ENCODE data around the gene RMND5B.

DNA sequence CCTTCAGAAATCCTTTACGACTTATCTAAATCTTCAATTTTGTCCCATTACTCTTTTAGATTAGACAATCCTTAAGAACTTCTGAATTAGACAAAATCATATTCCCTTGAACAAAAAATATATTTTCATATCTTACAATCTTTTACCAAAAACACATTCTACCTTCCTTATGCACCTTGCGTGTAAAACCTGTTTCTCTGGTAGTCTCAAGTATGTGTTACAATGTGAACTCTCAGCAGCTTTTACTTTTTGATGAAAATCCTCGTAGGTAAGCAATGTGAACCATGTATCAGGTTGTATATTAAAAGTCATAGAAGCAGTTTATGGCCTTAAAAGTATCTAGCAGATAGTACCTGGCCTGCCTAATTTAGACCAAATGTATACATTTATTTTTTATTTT, 43.6 kb downstream of the RMND5B start:
- TF ChIP-seq, protein P1, sequence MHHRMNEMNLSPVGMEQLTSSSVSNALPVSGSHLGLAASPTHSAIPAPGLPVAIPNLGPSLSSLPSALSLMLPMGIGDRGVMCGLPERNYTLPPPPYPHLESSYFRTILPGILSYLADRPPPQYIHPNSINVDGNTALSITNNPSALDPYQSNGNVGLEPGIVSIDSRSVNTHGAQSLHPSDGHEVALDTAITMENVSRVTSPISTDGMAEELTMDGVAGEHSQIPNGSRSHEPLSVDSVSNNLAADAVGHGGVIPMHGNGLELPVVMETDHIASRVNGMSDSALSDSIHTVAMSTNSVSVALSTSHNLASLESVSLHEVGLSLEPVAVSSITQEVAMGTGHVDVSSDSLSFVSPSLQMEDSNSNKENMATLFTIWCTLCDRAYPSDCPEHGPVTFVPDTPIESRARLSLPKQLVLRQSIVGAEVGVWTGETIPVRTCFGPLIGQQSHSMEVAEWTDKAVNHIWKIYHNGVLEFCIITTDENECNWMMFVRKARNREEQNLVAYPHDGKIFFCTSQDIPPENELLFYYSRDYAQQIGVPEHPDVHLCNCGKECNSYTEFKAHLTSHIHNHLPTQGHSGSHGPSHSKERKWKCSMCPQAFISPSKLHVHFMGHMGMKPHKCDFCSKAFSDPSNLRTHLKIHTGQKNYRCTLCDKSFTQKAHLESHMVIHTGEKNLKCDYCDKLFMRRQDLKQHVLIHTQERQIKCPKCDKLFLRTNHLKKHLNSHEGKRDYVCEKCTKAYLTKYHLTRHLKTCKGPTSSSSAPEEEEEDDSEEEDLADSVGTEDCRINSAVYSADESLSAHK (CRISPR knock-in tag; IDR thresholded peaks at IDR 0.05; ENCODE audit: borderline replicate concordance) = no peak
- no peak for TF ChIP-seq CEBPB (IDR thresholded peaks at IDR 0.05; ENCODE audit: borderline replicate concordance, low read depth, low read length)
- TF ChIP-seq, protein P2, sequence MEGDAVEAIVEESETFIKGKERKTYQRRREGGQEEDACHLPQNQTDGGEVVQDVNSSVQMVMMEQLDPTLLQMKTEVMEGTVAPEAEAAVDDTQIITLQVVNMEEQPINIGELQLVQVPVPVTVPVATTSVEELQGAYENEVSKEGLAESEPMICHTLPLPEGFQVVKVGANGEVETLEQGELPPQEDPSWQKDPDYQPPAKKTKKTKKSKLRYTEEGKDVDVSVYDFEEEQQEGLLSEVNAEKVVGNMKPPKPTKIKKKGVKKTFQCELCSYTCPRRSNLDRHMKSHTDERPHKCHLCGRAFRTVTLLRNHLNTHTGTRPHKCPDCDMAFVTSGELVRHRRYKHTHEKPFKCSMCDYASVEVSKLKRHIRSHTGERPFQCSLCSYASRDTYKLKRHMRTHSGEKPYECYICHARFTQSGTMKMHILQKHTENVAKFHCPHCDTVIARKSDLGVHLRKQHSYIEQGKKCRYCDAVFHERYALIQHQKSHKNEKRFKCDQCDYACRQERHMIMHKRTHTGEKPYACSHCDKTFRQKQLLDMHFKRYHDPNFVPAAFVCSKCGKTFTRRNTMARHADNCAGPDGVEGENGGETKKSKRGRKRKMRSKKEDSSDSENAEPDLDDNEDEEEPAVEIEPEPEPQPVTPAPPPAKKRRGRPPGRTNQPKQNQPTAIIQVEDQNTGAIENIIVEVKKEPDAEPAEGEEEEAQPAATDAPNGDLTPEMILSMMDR (CRISPR knock-in tag; IDR thresholded peaks at IDR 0.05) = no peak

Data from HepG2 (cell line).